GM06990 (cell line): ENCODE results near the gene PLA2R1.

Experiments
- DNase-seq: peaks from one replicate; pipeline ENCODE4 v3.0.0-alpha.2; 2011; ENCODE audit not compliant: insufficient read length; ENCODE audit errors: extremely low read depth
- H3K27me3 ChIP-seq: replicated peaks from 2 replicates; pipeline ENCODE4 v1.6.0; 2011; ENCODE audit warnings: low read length; ENCODE audit not compliant: control insufficient read depth, insufficient read depth
- H3K36me3 ChIP-seq: 2 replicates; pipeline ENCODE4 v1.5.1; 2011; ENCODE audit warnings: low read length; ENCODE audit not compliant: control insufficient read depth, insufficient read depth
- H3K4me3 ChIP-seq: replicated peaks from 2 replicates; pipeline ENCODE4 v1.5.1; 2011; ENCODE audit warnings: low read depth, mild to moderate bottlenecking, control low read depth, low read length
- TF ChIP-seq, protein P1 (sequence below): IDR thresholded peaks from 2 replicates; pipeline ENCODE4 v1.5.1; 2011; ENCODE audit warnings: low read length, control low read depth, mild to moderate bottlenecking, inconsistent platforms; ENCODE audit not compliant: insufficient read depth, poor library complexity, severe bottlenecking

PLA2R1 gene

DNA sequence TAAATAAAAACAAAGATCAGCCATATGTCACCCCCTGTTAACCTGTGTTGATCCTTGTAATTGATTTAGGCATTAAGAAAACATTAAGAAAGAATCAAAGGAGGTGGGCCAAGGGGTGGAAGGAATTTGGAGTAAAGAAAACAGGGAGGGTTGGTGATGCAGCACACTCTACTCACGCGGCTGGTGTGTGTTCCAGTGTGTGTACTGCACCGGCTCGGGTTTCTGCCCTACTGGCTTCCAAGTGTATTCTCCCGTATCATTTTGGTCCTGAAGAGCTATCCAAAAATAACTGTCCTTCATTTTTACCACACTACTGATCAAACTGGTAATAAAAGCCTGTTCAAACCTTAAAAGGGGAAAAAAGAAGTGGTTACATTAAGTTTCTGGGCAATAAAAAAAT lies 56.9 kb downstream of the PLA2R1 start:
- Histone ChIP-seq H3K27me3 (no peaks in the 10 kb centered on the region), H3K36me3 (no peaks in the 10 kb centered on the region), H3K4me3 (no peak overlapping the region)
- TF ChIP-seq, protein P1, sequence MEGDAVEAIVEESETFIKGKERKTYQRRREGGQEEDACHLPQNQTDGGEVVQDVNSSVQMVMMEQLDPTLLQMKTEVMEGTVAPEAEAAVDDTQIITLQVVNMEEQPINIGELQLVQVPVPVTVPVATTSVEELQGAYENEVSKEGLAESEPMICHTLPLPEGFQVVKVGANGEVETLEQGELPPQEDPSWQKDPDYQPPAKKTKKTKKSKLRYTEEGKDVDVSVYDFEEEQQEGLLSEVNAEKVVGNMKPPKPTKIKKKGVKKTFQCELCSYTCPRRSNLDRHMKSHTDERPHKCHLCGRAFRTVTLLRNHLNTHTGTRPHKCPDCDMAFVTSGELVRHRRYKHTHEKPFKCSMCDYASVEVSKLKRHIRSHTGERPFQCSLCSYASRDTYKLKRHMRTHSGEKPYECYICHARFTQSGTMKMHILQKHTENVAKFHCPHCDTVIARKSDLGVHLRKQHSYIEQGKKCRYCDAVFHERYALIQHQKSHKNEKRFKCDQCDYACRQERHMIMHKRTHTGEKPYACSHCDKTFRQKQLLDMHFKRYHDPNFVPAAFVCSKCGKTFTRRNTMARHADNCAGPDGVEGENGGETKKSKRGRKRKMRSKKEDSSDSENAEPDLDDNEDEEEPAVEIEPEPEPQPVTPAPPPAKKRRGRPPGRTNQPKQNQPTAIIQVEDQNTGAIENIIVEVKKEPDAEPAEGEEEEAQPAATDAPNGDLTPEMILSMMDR: no peak
- no peak for DNase-seq

- TF ChIP-seq, protein P1: peak; percentile 11
These were observed 63.5 kb downstream of the PLA2R1 start for GRCh38 chr2:159998961-159999360.

DNA sequence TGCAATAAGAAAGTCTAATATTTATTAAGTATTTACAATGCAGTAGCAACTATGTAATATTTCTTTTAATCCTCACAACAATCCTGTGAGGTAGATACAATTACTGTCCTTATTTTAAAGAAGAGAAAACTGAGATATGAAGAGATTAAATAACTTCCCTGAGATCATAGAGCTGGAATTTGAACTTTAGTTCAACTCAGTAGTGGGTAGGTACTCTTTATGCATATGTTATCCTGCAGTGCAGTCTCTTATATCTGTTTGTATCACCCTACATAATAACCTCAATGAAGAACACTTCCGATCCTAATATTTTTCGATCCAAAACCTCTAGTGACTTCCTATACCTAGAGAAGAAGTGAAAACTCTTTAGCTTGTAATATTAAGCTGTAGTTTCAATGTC lies 64.2 kb downstream of the PLA2R1 start:
- H3K4me3 ChIP-seq: no peak overlapping the region
- H3K27me3 ChIP-seq: no peaks in the 10 kb centered on the region; the same call in 1 of the 2 replicates
- no peak for DNase-seq
- TF ChIP-seq, protein P1: no peak
- no peaks in the 10 kb centered on the region for H3K36me3 ChIP-seq

More at GRCh38 chr2:159998961-159999360, 63.5 kb downstream of the PLA2R1 start:
- Histone ChIP-seq H3K4me3 (no peak overlapping the region), H3K27me3 (no peaks in the 10 kb centered on the region; the same call in 1 of the 2 replicates), H3K36me3 (no peaks in the 10 kb centered on the region)
- no peak for DNase-seq

DNA sequence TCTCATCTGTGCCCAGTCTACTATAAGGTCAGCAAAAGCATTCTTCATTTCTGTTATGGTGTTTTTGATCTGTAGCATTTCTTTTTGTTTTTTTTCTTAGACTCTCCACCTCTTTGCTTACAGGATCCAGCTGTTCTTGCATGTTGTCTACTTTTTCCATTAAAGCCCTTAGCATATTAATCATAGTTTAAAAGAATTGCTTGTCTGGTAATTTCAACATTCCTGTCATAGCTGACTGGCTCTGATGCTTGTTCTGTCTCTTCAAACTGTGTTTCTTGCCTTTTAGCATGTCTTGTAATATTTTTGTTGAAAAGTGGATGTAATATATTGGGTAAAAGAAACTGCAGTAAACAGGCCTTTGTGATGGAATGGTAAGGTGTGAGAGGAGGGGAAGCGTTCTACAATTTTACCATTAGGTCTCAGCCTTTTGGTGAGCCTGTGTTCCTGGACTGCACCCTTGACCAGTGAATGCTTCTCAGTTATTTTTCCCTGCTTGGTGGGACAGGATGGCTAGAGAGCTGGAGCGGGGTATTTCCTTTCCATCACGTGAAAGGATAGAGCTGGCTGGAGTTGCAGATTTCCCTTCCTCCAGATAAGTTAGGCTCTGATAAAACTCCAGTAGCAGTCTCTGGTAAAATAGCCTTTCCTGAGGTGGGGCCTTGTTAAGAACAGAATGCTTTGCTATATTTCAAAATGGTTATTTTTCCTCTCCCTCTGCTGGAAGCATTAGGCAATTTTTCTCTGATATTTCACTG lies 65.4 kb downstream of the PLA2R1 start:
- Histone ChIP-seq H3K27me3 (no peaks in the 10 kb centered on the region; the same call in 1 of the 2 replicates), H3K36me3 (no peaks in the 10 kb centered on the region), H3K4me3 (no peak overlapping the region)
- DNase-seq: no peak
- TF ChIP-seq, protein P1: no peak

GRCh38 chr2:159995038-159995437 lies 67.4 kb downstream of the PLA2R1 start:
- no peak for DNase-seq
- Histone ChIP-seq H3K27me3 (no peaks in the 10 kb centered on the region; the same call in 1 of the 2 replicates), H3K36me3 (no peaks in the 10 kb centered on the region), H3K4me3 (no peak overlapping the region)
- TF ChIP-seq, protein P1: no peak
